Measurements from ENCODE around the gene COL18A1.

DNA sequence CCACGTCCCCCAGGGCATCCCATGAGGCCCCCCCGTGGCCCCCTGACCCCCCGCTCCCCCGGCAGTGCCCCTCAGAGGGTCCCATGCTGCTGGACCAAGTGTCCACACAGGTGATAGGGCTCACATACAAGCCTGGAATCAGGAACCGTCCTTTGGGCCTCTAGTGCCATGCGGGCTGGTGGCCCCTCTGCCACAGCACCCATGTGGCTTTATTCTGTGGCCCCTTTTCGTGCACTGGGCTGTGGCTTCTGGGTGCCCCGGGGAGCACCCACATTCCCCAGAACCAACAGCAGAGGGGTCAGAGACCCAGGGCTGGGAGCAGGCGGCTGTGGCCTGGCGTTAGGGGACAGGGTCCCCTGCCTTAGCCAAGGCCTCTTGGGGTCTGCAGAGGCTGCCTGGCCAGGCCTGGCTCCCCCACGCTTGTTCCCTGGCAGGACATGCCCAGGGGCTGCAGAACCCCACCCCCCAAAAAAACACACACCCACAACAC is 105.5 kb downstream of the COL18A1 start:
- TF ChIP-seq ELF4 (IDR thresholded peaks at IDR 0.05): no peak
- TF ChIP-seq FOXK2 (IDR thresholded peaks at IDR 0.05): no peak
- TF ChIP-seq BHLHE40 (IDR thresholded peaks at IDR 0.05; ENCODE audit: borderline replicate concordance): no peak
- no peak for TF ChIP-seq ARNT (IDR thresholded peaks at IDR 0.05)
- no peak for TF ChIP-seq SP1 (IDR thresholded peaks at IDR 0.05)
- TF ChIP-seq TARDBP (IDR thresholded peaks at IDR 0.05): no peak
- no peak for TF ChIP-seq NFRKB (IDR thresholded peaks at IDR 0.05)
- TF ChIP-seq, protein P1, sequence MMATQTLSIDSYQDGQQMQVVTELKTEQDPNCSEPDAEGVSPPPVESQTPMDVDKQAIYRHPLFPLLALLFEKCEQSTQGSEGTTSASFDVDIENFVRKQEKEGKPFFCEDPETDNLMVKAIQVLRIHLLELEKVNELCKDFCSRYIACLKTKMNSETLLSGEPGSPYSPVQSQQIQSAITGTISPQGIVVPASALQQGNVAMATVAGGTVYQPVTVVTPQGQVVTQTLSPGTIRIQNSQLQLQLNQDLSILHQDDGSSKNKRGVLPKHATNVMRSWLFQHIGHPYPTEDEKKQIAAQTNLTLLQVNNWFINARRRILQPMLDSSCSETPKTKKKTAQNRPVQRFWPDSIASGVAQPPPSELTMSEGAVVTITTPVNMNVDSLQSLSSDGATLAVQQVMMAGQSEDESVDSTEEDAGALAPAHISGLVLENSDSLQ (IDR thresholded peaks at IDR 0.05): no peak
- no peak for TF ChIP-seq FOXM1 (IDR thresholded peaks at IDR 0.05; ENCODE audit: borderline replicate concordance)
- TF ChIP-seq LEF1 (IDR thresholded peaks at IDR 0.05; ENCODE audit: borderline replicate concordance): no peak
- no peak for TF ChIP-seq ZNF384 (IDR thresholded peaks at IDR 0.05)
- no peak for TF ChIP-seq SUZ12 (IDR thresholded peaks at IDR 0.05)

All from HEK293T (cell line).